Measurements from ENCODE around the gene ADAM30.

Gene ADAM30

GRCh38 chr1:119891386-119891785 is 4.9 kb downstream of the ADAM30 start:
- CTCF ChIA-PET, result no interaction called here
- H3K27ac ChIP-seq, result no peak overlapping the region

DNA sequence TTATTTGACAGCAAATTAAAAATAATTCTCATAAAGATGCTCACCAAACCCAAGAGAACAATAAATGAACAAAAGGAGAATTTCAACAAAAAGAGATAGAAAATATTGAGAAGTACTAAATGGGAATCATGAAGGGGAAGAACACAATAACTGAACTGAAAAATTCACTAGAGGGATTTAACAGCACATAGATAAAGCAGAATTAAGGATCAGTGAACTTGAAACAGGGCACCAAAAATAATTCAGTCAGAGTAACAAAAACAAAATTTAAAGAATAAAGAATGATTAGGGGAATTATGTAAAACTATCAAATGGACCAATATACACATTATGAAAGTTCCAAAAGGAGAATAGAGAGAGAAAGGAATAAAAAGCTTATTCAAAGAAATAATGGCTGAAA is 7.8 kb downstream of the ADAM30 start:
- POLR2A ChIA-PET (ENCODE audit: low non-redundant PET), result no interaction called here
- no peak overlapping the region for H3K27ac ChIP-seq
- TF ChIP-seq, protein P1, sequence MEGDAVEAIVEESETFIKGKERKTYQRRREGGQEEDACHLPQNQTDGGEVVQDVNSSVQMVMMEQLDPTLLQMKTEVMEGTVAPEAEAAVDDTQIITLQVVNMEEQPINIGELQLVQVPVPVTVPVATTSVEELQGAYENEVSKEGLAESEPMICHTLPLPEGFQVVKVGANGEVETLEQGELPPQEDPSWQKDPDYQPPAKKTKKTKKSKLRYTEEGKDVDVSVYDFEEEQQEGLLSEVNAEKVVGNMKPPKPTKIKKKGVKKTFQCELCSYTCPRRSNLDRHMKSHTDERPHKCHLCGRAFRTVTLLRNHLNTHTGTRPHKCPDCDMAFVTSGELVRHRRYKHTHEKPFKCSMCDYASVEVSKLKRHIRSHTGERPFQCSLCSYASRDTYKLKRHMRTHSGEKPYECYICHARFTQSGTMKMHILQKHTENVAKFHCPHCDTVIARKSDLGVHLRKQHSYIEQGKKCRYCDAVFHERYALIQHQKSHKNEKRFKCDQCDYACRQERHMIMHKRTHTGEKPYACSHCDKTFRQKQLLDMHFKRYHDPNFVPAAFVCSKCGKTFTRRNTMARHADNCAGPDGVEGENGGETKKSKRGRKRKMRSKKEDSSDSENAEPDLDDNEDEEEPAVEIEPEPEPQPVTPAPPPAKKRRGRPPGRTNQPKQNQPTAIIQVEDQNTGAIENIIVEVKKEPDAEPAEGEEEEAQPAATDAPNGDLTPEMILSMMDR (conservative IDR thresholded peaks at IDR 0.05; ENCODE audit: low read depth), result no peak
- no peak for DNase-seq (ENCODE audit: low spot score)
- CTCF ChIA-PET, result no interaction called here

More at GRCh38 chr1:119891386-119891785, 4.9 kb downstream of the ADAM30 start:
- POLR2A ChIA-PET (ENCODE audit: low non-redundant PET), result no interaction called here
- TF ChIP-seq, protein P1 (conservative IDR thresholded peaks at IDR 0.05; ENCODE audit: low read depth), result no peak
- no peak for DNase-seq (ENCODE audit: low spot score)

- no peak overlapping the region for H3K27ac ChIP-seq
- TF ChIP-seq, protein P1 (conservative IDR thresholded peaks at IDR 0.05; ENCODE audit: low read depth), result no peak
- DNase-seq (ENCODE audit: low spot score), result no peak
- ChIA-PET POLR2A (ENCODE audit: low non-redundant PET) (no interaction called here), CTCF (interaction anchor here (0.7 to 0.8 kb wide), 2 partner anchors 16 to 20 kb away, joined by 3 read pairs; no protein-coding TSS in a partner anchor)
Observed at GRCh38 chr1:119887427-119887826, 8.9 kb downstream of the ADAM30 start.

DNA sequence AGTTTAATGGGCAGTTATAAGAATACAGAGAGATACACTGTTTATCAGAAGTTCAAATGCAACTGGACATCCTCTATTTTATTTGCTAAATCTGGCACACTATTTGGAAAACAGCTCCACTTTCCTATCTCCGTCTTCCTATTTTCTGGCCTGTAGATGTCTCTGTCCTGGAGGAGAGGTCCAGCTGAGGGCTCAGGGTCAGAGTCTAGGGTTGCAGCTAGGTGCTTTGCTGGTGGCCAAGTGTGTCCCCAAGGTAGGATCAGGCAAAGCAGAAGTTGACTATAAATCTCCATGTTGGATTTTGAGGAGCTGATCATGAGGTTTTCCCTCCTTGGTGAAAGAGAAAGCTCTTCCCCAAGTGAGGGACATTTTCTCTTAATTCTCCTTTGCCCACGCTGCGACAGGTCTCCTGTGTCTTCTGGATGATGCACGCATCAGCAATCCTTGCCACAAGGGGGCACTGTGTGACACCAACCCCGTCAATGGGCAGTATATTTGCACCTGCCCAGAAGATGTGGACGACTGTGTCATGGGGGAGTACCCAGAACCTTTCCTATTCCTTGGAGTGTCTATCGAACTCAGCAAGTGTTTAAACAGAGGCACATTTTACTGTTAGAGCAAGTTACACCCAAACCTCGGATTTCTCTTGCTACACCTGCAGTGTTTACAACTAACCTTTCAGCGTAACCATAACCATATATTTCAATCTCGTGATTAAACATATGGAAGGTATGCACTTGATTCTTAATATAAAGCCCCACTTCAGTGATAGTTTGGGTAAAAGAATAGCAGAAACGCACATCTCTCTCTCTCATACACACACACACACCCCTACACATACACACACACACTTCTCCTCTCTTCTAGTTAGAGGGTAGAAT is 10.2 kb downstream of the ADAM30 start:
- no peak overlapping the region for H3K27ac ChIP-seq
- ChIA-PET POLR2A (ENCODE audit: low non-redundant PET) (no interaction called here), CTCF (interaction anchor here (0.7 to 0.8 kb wide), 2 partner anchors 15 to 213 kb away, joined by 3 read pairs; no protein-coding TSS in a partner anchor)
- TF ChIP-seq, protein P1 (conservative IDR thresholded peaks at IDR 0.05; ENCODE audit: low read depth), result peak; percentile 63
- peak; percentile 38 for DNase-seq (ENCODE audit: low spot score)

DNA sequence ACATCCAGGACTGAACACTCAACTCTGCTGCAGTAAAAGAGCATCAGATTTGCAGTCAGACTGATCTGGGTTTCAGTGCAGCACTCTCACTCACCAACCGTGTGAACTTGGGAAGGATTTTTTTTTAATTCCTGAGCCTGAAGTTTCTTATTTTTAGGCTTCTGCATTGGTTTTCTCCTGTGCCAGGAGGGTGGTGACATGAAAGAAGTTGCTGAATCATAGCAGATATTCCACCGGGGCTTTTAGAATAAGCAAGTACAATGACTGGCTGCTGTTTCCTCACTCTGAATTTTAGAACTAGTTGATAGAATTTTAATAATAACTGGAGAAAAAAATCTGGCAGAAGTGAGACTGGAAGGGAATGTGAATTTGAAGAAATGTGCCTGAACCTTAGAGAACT is 11.6 kb downstream of the ADAM30 start:
- TF ChIP-seq, protein P1 (conservative IDR thresholded peaks at IDR 0.05; ENCODE audit: low read depth), result no peak
- no peak overlapping the region for H3K27ac ChIP-seq
- DNase-seq (ENCODE audit: low spot score), result no peak
- ChIA-PET POLR2A (ENCODE audit: low non-redundant PET) (no interaction called here), CTCF (no interaction called here)

- ChIA-PET POLR2A (ENCODE audit: low non-redundant PET) (no interaction called here), CTCF (no interaction called here)
- no peak for DNase-seq (ENCODE audit: low spot score)
Observed at GRCh38 chr1:119883826-119884225, 12.5 kb downstream of the ADAM30 start.

More at GRCh38 chr1:119883826-119884225, 12.5 kb downstream of the ADAM30 start:
- TF ChIP-seq, protein P1 (conservative IDR thresholded peaks at IDR 0.05; ENCODE audit: low read depth), result no peak
- H3K27ac ChIP-seq, result no peak overlapping the region
